HL-60 (cell line): ENCODE results near the gene MEIS1.

Experiments
- CTCF ChIP-seq: IDR thresholded peaks from one replicate; pipeline ENCODE4 v1.5.1; 2011; ENCODE audit warnings: low read length, control low read depth, inconsistent platforms; ENCODE audit not compliant: insufficient read depth
- POLR2AphosphoS5 ChIP-seq: IDR thresholded peaks from 2 replicates; pipeline ENCODE4 v1.6.1; 2012; ENCODE audit warnings: low read depth
- TF ChIP-seq, protein P1 (sequence below): IDR thresholded peaks from 2 replicates; pipeline ENCODE4 v1.6.1; 2012; ENCODE audit warnings: low read depth; ENCODE audit not compliant: insufficient replicate concordance

DNA sequence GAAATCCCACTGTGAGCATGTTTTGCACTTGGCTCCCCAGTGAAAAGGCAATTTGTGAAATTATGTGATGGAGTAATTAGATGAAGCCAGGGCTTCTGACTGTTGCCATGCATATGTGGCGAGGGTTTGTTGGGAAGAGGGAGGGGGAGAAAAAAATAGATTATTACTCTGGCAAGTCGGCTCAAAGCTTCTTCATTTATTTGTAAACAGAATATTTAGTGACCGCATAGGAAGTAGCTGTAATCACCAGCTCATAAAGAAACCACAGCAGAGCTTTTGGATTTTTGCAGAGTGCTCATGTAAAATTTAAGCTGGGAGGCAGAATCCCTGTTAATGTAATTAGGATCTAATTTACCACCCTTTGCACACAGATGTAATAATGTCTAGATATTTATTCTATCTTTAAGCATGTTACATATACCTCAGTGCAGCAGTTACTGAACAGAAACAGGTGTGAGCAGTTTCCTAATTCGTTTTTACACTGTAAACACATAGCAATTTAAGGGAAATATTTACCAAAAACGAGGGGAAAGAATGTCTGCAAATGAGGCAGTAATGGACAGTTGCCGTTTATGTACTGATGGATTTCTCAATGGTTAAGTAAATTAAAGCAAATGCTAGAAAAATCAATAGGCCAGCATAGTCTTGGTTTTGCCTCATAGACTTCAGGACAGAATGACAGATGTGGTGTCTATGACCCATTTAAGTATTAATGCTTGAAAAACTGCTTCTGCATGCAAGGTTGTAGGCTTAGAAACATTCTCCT is 87.9 kb downstream of the MEIS1 start:
- TF ChIP-seq POLR2AphosphoS5 (no peak), CTCF (no peak)
- TF ChIP-seq, protein P1, sequence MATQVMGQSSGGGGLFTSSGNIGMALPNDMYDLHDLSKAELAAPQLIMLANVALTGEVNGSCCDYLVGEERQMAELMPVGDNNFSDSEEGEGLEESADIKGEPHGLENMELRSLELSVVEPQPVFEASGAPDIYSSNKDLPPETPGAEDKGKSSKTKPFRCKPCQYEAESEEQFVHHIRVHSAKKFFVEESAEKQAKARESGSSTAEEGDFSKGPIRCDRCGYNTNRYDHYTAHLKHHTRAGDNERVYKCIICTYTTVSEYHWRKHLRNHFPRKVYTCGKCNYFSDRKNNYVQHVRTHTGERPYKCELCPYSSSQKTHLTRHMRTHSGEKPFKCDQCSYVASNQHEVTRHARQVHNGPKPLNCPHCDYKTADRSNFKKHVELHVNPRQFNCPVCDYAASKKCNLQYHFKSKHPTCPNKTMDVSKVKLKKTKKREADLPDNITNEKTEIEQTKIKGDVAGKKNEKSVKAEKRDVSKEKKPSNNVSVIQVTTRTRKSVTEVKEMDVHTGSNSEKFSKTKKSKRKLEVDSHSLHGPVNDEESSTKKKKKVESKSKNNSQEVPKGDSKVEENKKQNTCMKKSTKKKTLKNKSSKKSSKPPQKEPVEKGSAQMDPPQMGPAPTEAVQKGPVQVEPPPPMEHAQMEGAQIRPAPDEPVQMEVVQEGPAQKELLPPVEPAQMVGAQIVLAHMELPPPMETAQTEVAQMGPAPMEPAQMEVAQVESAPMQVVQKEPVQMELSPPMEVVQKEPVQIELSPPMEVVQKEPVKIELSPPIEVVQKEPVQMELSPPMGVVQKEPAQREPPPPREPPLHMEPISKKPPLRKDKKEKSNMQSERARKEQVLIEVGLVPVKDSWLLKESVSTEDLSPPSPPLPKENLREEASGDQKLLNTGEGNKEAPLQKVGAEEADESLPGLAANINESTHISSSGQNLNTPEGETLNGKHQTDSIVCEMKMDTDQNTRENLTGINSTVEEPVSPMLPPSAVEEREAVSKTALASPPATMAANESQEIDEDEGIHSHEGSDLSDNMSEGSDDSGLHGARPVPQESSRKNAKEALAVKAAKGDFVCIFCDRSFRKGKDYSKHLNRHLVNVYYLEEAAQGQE = no peak
